Fibroblast of lung (primary cell): Measurements from ENCODE around the gene DNAJA4.

Source experiments
- CTCF ChIP-seq, 2 donors: IDR thresholded peaks in 1 of 2; conservative IDR thresholded peaks in 1 of 2; 1 replicate in 1 of 2; 2 replicates in 1 of 2; pipeline ENCODE4 v1.5.1; 2011 to 2012; ENCODE audit warnings: low read length in 2 of 2, control low read depth in 1 of 2, inconsistent platforms in 1 of 2, low read depth in 1 of 2, mild to moderate bottlenecking in 1 of 2
- EZH2 ChIP-seq: IDR thresholded peaks from 2 replicates; pipeline ENCODE4 v1.5.1; 2012; ENCODE audit warnings: low read length, control low read depth, mild to moderate bottlenecking; ENCODE audit errors: missing control alignments

- TF ChIP-seq CTCF (conservative IDR thresholded peaks at IDR 0.05 in 1 of 2, IDR thresholded peaks at IDR 0.05 in 1 of 2; ENCODE audit: low read depth in 1 of 2, low read length in 2 of 2) (no peak), EZH2 (no peak)
Observed at GRCh38 chr15:78256044-78256437, 8.3 kb upstream of the DNAJA4 start.
